GM19025 (cell line): ENCODE data around the gene SOSTDC1.
"Not testable (repeated sequence)": the region's sequence is repeated elsewhere in the genome, so short reads cannot be mapped to it uniquely, and the experiment has no call there.

Experiments
- ATAC-seq: cut with Tn5 transposase; IDR thresholded peaks from one replicate; pipeline ENCODE4 v1.9.1; 2021; ENCODE audit warnings: mild to moderate bottlenecking, low read depth, moderate library complexity; ENCODE audit not compliant: unreplicated experiment

Gene SOSTDC1

DNA sequence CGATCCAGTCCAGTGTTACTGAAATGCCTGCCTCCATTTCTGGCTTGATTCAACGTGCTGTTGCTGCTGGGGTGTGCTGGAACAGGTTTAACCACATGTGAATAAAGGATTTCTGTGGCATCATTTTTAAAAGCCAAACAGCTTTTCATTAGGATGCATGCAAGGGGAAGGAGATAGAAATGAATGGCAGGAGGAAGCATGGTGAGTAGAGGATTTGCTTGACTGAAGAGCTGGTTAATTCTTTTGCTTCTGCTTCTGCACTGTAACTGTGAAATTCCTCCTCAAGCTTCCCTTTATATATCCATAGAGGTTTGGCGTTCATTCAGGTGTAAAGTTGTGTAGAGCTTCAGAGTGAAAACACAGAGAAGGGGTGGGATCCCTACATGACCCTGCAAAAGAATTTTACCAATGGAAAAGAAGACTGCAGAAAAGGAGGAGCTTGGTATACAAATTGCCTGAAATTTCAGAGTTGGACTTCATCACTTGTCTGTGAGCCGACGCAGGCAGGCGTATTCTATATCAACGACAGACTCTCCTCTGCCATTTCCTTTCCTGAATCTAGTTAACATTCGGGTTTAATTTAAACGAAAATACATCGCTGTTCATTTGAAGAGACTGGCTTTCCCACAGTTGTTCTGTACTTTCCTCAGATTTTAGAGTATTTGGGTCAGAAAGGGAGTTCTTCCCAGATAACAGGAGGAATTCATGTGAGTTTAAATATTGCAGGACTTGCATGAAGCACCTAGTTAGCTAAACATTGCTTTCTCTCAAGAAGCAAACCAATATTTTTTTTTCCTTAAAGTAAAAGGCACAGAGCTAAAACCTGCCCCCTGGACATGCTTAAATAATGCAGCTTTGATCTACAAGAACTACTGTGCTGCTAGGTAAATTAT is at the start of gene SOSTDC1:
SOSTDC1 (minus strand) TSS at position 270 of the 893 bp plus-strand sequence; CDS start at position 200, 70 bp downstream.
- ATAC-seq = no peak

GRCh38 chr7:16514729-16515128 is 49.2 kb upstream of the SOSTDC1 start:
- ATAC-seq = no peak

- ATAC-seq = no peak
These were observed 48.7 kb upstream of the SOSTDC1 start for GRCh38 chr7:16514271-16514670.

GRCh38 chr7:16512097-16512496 is 46.6 kb upstream of the SOSTDC1 start:
- no peak for ATAC-seq

DNA sequence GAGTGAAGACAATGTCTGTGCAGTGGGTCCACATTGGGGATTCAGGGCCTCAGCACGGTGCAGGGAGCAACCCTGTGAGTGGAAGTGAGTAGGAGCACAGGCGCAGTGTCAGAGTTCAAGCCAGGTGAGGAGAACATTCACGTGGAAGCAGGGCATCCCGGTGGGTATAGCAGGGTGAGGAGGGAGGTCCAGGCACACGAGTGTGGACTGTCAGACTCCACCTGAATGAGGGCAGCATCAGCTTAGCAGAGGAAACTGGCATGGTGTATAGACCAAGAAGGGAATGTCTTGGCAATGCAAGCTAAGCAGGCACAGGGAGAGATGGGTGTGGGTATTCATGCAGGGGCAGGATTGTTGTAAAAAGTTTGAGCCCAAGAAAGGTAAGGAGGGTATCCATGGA is 45.8 kb upstream of the SOSTDC1 start:
- ATAC-seq = no peak

DNA sequence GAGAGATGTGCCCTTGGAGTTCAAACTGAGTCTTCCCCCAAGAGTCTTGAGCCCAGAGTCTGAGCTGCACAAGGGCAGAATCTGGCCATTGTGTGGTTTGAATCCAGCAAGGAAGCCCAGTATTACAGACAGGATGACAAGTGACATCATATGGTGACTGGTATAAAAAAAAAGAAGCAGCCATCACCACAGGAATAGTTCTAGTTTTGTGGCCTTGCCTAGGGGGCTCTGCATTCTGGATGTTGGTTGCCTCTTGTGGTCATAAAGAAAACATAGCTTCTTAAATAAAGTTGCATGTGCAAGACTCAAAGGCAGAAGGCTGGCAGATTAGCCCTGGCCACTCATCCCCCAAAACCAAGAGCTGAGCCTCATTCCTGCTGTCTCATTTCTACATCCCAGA is 44.3 kb upstream of the SOSTDC1 start:
- ATAC-seq = no peak

GRCh38 chr7:16506422-16506821 is 40.9 kb upstream of the SOSTDC1 start:
- not testable (repeated sequence) for ATAC-seq

DNA sequence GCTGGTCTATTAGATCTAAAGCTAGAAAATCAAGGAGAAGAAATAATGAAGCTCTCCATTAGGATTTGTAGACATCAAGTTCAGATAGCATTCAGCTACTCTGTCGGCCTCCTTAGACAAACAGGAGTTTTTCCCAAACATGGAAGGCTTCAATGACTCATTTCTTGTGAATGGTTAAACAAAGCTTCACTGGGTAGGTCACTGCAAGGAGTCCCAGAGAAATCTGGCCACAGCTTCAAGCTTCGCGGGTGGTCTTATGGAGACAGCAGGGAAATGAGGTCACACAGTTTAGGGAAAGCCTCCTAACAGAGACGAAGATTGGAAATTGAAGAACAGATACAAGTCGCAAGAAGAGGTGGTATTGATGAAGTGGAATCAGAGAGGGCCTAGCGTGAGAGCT is 38.5 kb upstream of the SOSTDC1 start:
- ATAC-seq = no peak

GRCh38 chr7:16502303-16502702 is 36.8 kb upstream of the SOSTDC1 start:
- no peak for ATAC-seq

- no peak for ATAC-seq
These were observed 32.6 kb upstream of the SOSTDC1 start for GRCh38 chr7:16498122-16498521.

DNA sequence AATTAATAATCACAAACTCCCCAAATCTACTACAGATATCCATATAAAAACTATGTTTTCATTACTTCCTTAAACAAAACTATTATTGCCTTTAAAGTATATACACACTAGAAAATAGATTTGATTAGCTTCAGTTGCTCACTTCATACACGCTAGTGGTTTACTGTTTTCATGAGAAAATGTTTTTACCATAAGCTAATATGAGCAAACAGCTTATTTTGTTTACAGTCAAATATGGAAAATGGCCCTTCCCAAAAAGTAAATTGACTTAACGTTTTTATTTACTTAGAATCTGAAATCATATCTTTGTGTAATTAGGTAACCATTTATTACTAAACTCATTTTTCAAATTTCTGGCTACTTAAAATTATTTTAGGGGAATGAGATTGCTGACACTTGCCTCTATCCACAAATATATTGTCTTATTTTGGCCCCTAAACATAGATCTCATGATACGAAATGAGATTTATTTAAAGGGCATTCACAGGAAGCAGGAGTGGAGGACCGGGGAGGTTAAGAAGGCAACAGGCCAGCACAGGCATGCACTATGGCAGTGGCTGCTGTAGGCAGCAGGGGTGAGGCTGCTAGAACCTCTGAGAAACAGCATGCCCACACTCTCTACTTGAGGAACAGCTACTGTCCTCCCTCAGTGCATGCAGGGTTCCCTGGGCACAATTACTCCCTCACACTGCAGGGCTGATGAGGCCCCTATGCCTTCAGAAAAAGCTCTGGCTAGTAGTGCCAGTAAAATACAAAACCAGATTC is 29.6 kb upstream of the SOSTDC1 start:
- no peak for ATAC-seq

- ATAC-seq = no peak
These were observed 29.0 kb upstream of the SOSTDC1 start for GRCh38 chr7:16494551-16494950.

GRCh38 chr7:16493266-16493665 is 27.7 kb upstream of the SOSTDC1 start:
- no peak for ATAC-seq

DNA sequence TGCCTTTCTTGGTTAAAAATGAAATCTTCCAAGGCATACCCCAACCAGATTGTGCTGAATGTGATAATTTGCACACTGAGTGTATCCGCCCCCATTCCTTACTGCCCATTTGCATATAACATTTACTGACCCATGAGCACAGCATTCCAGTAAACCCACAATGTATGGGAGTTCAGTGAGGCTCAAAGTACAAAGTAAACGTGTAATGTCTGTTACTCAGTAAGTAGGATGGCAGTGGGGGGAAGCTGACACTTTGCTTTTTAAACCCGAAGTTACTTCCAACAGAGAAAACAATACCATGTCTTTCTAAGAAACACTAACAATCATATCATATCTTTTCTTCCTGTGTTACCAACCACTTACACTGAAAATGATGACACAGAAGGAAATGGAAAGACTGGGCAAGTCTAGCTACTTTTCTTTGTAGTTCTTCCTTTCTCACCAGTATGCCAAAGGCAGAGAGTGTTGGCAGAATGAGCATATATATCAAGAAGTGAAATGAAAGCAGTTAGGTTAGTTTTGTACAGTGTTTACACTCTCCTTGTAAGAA is 27.1 kb upstream of the SOSTDC1 start:
- ATAC-seq = no peak

DNA sequence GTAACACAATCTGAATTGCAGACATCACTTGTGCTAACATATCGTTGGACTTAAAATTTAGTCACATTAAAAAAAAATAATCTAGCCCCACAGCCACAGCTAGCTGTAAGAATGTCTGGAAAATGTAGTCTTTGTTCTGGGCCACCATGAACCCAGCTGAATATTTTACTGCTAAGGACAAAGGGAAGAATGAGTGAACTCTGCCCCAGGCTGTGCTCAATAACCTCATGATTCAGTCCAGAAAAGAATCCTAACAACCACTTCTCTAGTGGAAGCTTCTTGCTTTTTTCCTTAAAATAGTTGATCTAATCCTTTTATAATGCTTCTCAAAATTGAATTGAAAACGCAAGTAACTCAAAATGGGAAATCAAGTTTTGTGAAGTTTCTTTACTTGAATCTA is 25.6 kb upstream of the SOSTDC1 start:
- ATAC-seq = no peak

DNA sequence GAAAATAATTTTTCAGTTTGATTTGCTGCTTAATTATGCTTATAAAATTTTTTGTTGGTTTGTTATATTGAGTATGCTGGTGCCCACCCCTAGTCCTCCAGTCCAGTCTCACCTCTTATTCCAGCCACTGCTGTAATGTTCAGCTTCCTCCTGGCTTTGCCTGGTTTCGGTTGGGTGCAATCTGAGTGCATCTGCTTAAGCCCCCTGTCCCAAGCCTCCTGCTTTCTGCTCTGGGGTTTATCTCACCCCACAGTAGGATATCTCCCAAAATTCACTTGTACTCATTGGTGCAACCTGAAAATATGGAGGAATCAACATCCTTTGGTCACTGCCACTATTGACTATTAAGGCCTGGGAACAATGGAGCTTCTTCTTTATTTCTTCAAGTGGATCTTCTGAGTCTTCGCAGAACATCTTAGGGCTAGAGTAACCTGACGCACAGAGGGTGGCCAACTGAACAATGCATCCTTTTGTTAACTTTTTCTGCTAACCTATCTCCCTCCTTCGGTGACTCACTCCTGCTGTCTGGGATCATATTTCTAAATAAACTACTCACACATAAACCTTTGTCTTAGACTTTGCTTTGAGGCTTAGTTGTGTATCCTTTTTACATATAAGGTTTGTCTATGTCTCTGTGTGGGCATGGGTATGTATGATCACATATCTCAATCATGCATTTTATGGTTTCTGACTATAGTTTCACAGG is 19.1 kb upstream of the SOSTDC1 start:
- ATAC-seq = no peak

DNA sequence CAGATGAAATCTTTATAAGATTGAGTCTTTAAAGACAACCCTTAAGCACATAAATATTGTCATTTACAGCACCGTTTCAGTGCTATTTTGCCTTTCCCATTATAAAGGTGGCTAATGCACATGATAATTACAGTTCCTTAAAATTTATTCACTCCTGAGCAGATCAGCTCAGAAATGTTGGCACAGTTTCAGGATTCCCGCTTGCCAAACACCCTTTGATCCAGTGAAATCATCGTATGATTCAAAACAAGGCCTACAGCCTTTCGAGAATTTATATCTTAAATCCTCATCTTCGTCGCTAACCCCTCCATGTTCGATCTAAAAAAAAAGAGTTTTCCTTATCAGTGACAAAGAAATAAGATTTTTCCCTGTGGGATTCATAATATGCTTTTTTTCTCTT is 14.1 kb upstream of the SOSTDC1 start:
- ATAC-seq = no peak

- no peak for ATAC-seq
These were observed 13.6 kb upstream of the SOSTDC1 start for GRCh38 chr7:16479161-16479560.

- ATAC-seq = no peak
These were observed 6.4 kb upstream of the SOSTDC1 start for GRCh38 chr7:16471933-16472332.

- no peak for ATAC-seq
These were observed 1.4 kb downstream of the SOSTDC1 start for GRCh38 chr7:16463949-16464715.
